K562 (cell line): ENCODE measurements around the gene IFT122. TPM values are rescaled to one million over a fixed set of nuclear protein-coding genes. Genes with fewer than 3 reads are reported as not detected.

Source experiments
- BCL6 ChIP-seq: fragments of 250-450 bp; sonication (Bioruptor Pico); IDR thresholded peaks from 2 replicates; pipeline ENCODE4 v1.4.0; 2020
- CC2D1A ChIP-seq: fragments of 450-650 bp; IDR thresholded peaks from 2 replicates; pipeline ENCODE4 v1.6.1; 2017; ENCODE audit warnings: mild to moderate bottlenecking
- EP300 ChIP-seq: IDR thresholded peaks from 2 replicates; pipeline ENCODE4 v1.6.1; 2012; ENCODE audit warnings: low read length, improper control_type of control experiment
- HDAC8 ChIP-seq: fragments of 450-650 bp; IDR thresholded peaks from 2 replicates; pipeline ENCODE4 v1.6.1; 2016; ENCODE audit warnings: mild to moderate bottlenecking, missing genetic modification characterization, moderate library complexity, missing compliant biosample characterization
- HNRNPK ChIP-seq: fragments of 200-400 bp; formaldehyde crosslinking; IDR thresholded peaks from one replicate; pipeline ENCODE4 v1.6.1; 2018; ENCODE audit warnings: mild to moderate bottlenecking, low read depth, low read length; ENCODE audit not compliant: poor library complexity, severe bottlenecking
- MAZ ChIP-seq, 2 experiments: fragments of 450-650 bp in 1 of 2; sonication (generic) in 1 of 2; formaldehyde crosslinking; IDR thresholded peaks in 1 of 2; conservative IDR thresholded peaks in 1 of 2; 2 replicates each; pipeline versions ENCODE4 v1.4.0 to v1.5.0; 2020; ENCODE audit warnings: mild to moderate bottlenecking in 1 of 2, missing genetic modification reagents in 1 of 2
- PHTF2 ChIP-seq: fragments of 250-450 bp; sonication (Bioruptor Pico); IDR thresholded peaks from 2 replicates; pipeline ENCODE4 v1.5.0; 2021; ENCODE audit warnings: mild to moderate bottlenecking
- RHOXF2B ChIP-seq: fragments of 250-450 bp; sonication (Bioruptor Pico); conservative IDR thresholded peaks from 2 replicates; pipeline ENCODE4 v1.5.1; 2021
- SAFB2 ChIP-seq: fragments of 200-400 bp; formaldehyde crosslinking; IDR thresholded peaks from 2 replicates; pipeline ENCODE4 v1.6.1; 2018; ENCODE audit warnings: borderline replicate concordance, low read length, low read depth, moderate library complexity; ENCODE audit not compliant: severe bottlenecking
- SMC3 ChIP-seq: conservative IDR thresholded peaks from 2 replicates; pipeline ENCODE4 v1.6.1; 2011; ENCODE audit warnings: low read depth, low read length, improper control_type of control experiment; ENCODE audit not compliant: insufficient read depth
- ZNF140 ChIP-seq: fragments of 250-450 bp; sonication (Bioruptor Pico); IDR thresholded peaks from 2 replicates; pipeline ENCODE4 v1.8.0; 2021; ENCODE audit warnings: moderate library complexity, mild to moderate bottlenecking, inconsistent platforms
- ZNF232 ChIP-seq: sonication (generic); formaldehyde crosslinking; IDR thresholded peaks from 2 replicates; pipeline ENCODE4 v1.8.0; 2022; ENCODE audit warnings: mild to moderate bottlenecking, missing genetic modification reagents
- polyA plus RNA-seq, 8 experiments: library from polyadenylated mRNA; depleted of rRNA in 4 of 8; stranded (reverse) in 5 of 8; unstranded in 3 of 8; fragments of >200 nt; fragmentation: Nextera tagmentation in 2 of 8; fragmentation: Illumina TruSeq in 1 of 8; extraction: Ambion mirVana in 2 of 8; extraction: Trizol in 1 of 8; gene quantifications; 2 replicates each; pipeline versions ENCODE4 v1.2.1 to v1.2.3, GENCODE V29; 2011 to 2014; ENCODE audit warnings: inconsistent platforms in 1 of 8, missing spikeins in 1 of 8
- total RNA-seq, 7 experiments: library from RNA; depleted of rRNA in 6 of 7; stranded (reverse); fragments of >200 nt in 6 of 7; fragmentation: Illumina TruSeq in 2 of 7; extraction: Trizol in 2 of 7; gene quantifications; 2 replicates each; pipeline versions ENCODE4 v1.2.1 to v1.2.3, GENCODE V29; 2011 to 2021; ENCODE audit warnings: low replicate concordance in 1 of 7
- TF ChIP-seq, protein P1 (sequence below): sonication (generic); formaldehyde crosslinking; IDR thresholded peaks from 2 replicates; pipeline ENCODE4 v1.8.0; 2022; ENCODE audit warnings: missing genetic modification reagents, mild to moderate bottlenecking, borderline replicate concordance
- TF ChIP-seq, protein P2 (sequence below): sonication (generic); formaldehyde crosslinking; IDR thresholded peaks from 2 replicates; pipeline ENCODE4 v1.8.0; 2022; ENCODE audit warnings: mild to moderate bottlenecking, low read depth, missing genetic modification reagents
- TF ChIP-seq, protein P3 (sequence below): fragments of 200-800 bp; sonication (Bioruptor generic); IDR thresholded peaks from 2 replicates; pipeline ENCODE4 v1.6.1; 2017; ENCODE audit warnings: missing genetic modification characterization, missing compliant biosample characterization
- TF ChIP-seq, protein P4 (sequence below): fragments of 450-650 bp; IDR thresholded peaks from 2 replicates; pipeline ENCODE4 v1.6.1; 2016; ENCODE audit warnings: borderline replicate concordance
- TF ChIP-seq, protein P5 (sequence below), 2 experiments: fragments of 450-650 bp in 1 of 2; sonication (generic) in 1 of 2; formaldehyde crosslinking; conservative IDR thresholded peaks; 2 replicates each; pipeline versions ENCODE4 v1.4.0 to v1.8.1; 2020 to 2022; ENCODE audit warnings: mild to moderate bottlenecking in 1 of 2, missing genetic modification reagents in 1 of 2
- TF ChIP-seq, protein P6 (sequence below): fragments of 250-450 bp; sonication (Bioruptor Pico); IDR thresholded peaks from 2 replicates; pipeline ENCODE4 v1.9.0; 2021; ENCODE audit warnings: mild to moderate bottlenecking
- TF ChIP-seq, protein P7 (sequence below), 2 experiments: IDR thresholded peaks; 2 replicates each; pipeline ENCODE4 v1.6.1; 2011; ENCODE audit warnings: borderline replicate concordance in 1 of 2, control low read depth in 1 of 2, low read depth in 1 of 2, low read length in 1 of 2, mild to moderate bottlenecking in 1 of 2, mixed read lengths in 1 of 2, moderate library complexity in 1 of 2; ENCODE audit not compliant: insufficient read depth in 1 of 2, insufficient read length in 1 of 2, poor library complexity in 1 of 2, severe bottlenecking in 1 of 2; ENCODE audit errors: extremely low read depth in 1 of 2

IFT122 gene
- total and polyA plus RNA-seq, 9 of the 15 experiments (the other 6 are each of a cell fraction or from before 2014, with no cell fraction given), result 2.4 to 11.5 (median 7.7) TPM

DNA sequence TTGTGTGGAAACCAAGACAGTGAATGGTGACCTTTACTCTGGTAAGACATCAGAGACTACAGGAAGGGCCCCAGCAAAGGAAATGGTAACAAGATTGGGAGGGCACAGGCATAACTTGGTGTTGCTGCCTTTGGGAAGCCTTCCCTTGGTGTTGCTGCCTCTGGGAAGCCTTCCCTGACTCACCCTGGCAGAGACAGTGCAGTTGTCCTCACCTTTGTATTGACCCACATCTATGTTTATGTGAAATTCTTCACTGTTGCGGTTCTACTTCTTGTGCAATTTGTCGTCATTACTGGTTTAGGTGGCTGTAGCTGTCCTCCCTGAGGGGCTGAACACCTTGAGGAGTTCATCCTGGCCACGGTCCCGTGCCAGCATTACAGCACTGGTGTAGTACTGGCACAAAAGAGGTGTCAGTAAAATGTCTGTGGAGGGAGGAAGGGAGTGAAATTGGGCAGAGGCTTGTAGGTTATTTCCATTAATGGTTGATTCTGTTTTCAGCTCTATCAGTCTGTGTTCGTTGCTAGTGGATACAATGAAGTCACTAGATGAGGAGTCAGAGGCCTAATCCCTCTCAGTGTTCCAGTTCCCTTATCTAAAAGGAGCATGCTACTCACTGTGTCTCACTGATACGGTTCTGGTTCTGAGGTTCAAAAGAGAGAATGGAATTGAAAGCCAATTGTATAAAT is 21.6 kb downstream of the IFT122 start (continued):
- TF ChIP-seq, protein P1, sequence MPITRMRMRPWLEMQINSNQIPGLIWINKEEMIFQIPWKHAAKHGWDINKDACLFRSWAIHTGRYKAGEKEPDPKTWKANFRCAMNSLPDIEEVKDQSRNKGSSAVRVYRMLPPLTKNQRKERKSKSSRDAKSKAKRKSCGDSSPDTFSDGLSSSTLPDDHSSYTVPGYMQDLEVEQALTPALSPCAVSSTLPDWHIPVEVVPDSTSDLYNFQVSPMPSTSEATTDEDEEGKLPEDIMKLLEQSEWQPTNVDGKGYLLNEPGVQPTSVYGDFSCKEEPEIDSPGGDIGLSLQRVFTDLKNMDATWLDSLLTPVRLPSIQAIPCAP (CRISPR knock-in tag), result no peak
- TF ChIP-seq MAZ (CRISPR knock-in tag; conservative IDR thresholded peaks at IDR 0.05 in 1 of 2, IDR thresholded peaks at IDR 0.05 in 1 of 2) (no peak), RHOXF2B (CRISPR knock-in tag) (no peak), HDAC8 (tag) (no peak), CC2D1A (peak; percentile 86; the same call in 1 of the 2 replicates), ZNF232 (CRISPR knock-in tag) (no peak), BCL6 (no peak), ZNF140 (no peak), HNRNPK (no peak), SAFB2 (no peak), EP300 (peak; percentile 95), PHTF2 (CRISPR knock-in tag) (no peak), SMC3 (no peak)
- TF ChIP-seq, protein P2, sequence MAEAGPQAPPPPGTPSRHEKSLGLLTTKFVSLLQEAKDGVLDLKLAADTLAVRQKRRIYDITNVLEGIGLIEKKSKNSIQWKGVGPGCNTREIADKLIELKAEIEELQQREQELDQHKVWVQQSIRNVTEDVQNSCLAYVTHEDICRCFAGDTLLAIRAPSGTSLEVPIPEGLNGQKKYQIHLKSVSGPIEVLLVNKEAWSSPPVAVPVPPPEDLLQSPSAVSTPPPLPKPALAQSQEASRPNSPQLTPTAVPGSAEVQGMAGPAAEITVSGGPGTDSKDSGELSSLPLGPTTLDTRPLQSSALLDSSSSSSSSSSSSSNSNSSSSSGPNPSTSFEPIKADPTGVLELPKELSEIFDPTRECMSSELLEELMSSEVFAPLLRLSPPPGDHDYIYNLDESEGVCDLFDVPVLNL (CRISPR knock-in tag), result no peak
- TF ChIP-seq, protein P3, sequence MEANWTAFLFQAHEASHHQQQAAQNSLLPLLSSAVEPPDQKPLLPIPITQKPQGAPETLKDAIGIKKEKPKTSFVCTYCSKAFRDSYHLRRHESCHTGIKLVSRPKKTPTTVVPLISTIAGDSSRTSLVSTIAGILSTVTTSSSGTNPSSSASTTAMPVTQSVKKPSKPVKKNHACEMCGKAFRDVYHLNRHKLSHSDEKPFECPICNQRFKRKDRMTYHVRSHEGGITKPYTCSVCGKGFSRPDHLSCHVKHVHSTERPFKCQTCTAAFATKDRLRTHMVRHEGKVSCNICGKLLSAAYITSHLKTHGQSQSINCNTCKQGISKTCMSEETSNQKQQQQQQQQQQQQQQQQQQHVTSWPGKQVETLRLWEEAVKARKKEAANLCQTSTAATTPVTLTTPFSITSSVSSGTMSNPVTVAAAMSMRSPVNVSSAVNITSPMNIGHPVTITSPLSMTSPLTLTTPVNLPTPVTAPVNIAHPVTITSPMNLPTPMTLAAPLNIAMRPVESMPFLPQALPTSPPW (CRISPR knock-in tag), result peak; percentile 57
- TF ChIP-seq, protein P4, sequence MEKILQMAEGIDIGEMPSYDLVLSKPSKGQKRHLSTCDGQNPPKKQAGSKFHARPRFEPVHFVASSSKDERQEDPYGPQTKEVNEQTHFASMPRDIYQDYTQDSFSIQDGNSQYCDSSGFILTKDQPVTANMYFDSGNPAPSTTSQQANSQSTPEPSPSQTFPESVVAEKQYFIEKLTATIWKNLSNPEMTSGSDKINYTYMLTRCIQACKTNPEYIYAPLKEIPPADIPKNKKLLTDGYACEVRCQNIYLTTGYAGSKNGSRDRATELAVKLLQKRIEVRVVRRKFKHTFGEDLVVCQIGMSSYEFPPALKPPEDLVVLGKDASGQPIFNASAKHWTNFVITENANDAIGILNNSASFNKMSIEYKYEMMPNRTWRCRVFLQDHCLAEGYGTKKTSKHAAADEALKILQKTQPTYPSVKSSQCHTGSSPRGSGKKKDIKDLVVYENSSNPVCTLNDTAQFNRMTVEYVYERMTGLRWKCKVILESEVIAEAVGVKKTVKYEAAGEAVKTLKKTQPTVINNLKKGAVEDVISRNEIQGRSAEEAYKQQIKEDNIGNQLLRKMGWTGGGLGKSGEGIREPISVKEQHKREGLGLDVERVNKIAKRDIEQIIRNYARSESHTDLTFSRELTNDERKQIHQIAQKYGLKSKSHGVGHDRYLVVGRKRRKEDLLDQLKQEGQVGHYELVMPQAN, result no peak
- TF ChIP-seq, protein P5, sequence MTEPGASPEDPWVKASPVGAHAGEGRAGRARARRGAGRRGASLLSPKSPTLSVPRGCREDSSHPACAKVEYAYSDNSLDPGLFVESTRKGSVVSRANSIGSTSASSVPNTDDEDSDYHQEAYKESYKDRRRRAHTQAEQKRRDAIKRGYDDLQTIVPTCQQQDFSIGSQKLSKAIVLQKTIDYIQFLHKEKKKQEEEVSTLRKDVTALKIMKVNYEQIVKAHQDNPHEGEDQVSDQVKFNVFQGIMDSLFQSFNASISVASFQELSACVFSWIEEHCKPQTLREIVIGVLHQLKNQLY (CRISPR knock-in tag; conservative IDR thresholded peaks at IDR 0.05), result no peak
- TF ChIP-seq, protein P6, sequence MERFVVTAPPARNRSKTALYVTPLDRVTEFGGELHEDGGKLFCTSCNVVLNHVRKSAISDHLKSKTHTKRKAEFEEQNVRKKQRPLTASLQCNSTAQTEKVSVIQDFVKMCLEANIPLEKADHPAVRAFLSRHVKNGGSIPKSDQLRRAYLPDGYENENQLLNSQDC (CRISPR knock-in tag), result no peak
- TF ChIP-seq, protein P7, sequence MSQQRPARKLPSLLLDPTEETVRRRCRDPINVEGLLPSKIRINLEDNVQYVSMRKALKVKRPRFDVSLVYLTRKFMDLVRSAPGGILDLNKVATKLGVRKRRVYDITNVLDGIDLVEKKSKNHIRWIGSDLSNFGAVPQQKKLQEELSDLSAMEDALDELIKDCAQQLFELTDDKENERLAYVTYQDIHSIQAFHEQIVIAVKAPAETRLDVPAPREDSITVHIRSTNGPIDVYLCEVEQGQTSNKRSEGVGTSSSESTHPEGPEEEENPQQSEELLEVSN (IDR thresholded peaks at IDR 0.05; ENCODE audit: borderline replicate concordance in 1 of 2, extremely low read depth in 1 of 2, insufficient read depth in 1 of 2, insufficient read length in 1 of 2, low read depth in 1 of 2, low read length in 1 of 2, poor library complexity in 1 of 2, severe bottlenecking in 1 of 2), result no peak
